SK-N-SH treated with all-trans-retinoic acid at 6 μM for 48 hours (cell line): ENCODE data around the gene SYNDIG1L.

Experiments used
- ATAC-seq: fragments of 200-7000 bp; cut with Tn5 transposase; 3 replicates; pipeline ENCODE4 v1.9.1; 2020; ENCODE audit warnings: mild to moderate bottlenecking, moderate library complexity
- ARNTL ChIP-seq: fragments of 450-650 bp; formaldehyde crosslinking; IDR thresholded peaks from 2 replicates; pipeline ENCODE4 v1.5.0; 2020; ENCODE audit warnings: low read depth, mild to moderate bottlenecking, moderate library complexity, borderline replicate concordance
- CSRNP3 ChIP-seq: fragments of 250-450 bp; sonication (Bioruptor Pico); IDR thresholded peaks from 2 replicates; pipeline ENCODE4 v1.5.1; 2021; ENCODE audit warnings: mild to moderate bottlenecking, moderate library complexity
- ESRRG ChIP-seq: fragments of 250-450 bp; sonication (Bioruptor Pico); IDR thresholded peaks from 2 replicates; pipeline ENCODE4 v1.6.1; 2021; ENCODE audit warnings: mild to moderate bottlenecking
- GLIS3 ChIP-seq: fragments of 250-450 bp; sonication (Bioruptor Pico); IDR thresholded peaks from 2 replicates; pipeline ENCODE4 v1.5.0; 2020; ENCODE audit warnings: mild to moderate bottlenecking, moderate library complexity
- OSR1 ChIP-seq: fragments of 250-450 bp; sonication (Bioruptor Pico); IDR thresholded peaks from 2 replicates; pipeline ENCODE4 v1.8.0; 2022; ENCODE audit warnings: moderate library complexity, mild to moderate bottlenecking, inconsistent platforms
- PATZ1 ChIP-seq: fragments of 250-450 bp; sonication (Bioruptor Pico); IDR thresholded peaks from 2 replicates; pipeline ENCODE4 v1.8.0; 2020; ENCODE audit warnings: mild to moderate bottlenecking, moderate library complexity, borderline replicate concordance
- POU6F1 ChIP-seq: fragments of 250-450 bp; sonication (Bioruptor Pico); IDR thresholded peaks from 2 replicates; pipeline ENCODE4 v1.8.0; 2021; ENCODE audit warnings: low read depth, mild to moderate bottlenecking, moderate library complexity, borderline replicate concordance
- RARB ChIP-seq: fragments of 250-450 bp; sonication (Bioruptor Pico); IDR thresholded peaks from 2 replicates; pipeline ENCODE4 v1.8.0; 2021; ENCODE audit warnings: mild to moderate bottlenecking, moderate library complexity
- SNAI2 ChIP-seq: fragments of 250-450 bp; sonication (Bioruptor Pico); IDR thresholded peaks from 2 replicates; pipeline ENCODE4 v1.5.0; 2020; ENCODE audit warnings: mild to moderate bottlenecking, moderate library complexity
- TCF4 ChIP-seq: fragments of 250-450 bp; sonication (Bioruptor Pico); IDR thresholded peaks from 2 replicates; pipeline ENCODE4 v1.8.0; 2021; ENCODE audit warnings: mild to moderate bottlenecking, moderate library complexity, borderline replicate concordance
- TOX ChIP-seq: fragments of 250-450 bp; sonication (Bioruptor Pico); IDR thresholded peaks from 2 replicates; pipeline ENCODE4 v1.8.0; 2021; ENCODE audit warnings: mild to moderate bottlenecking, moderate library complexity, borderline replicate concordance
- TSHZ2 ChIP-seq: fragments of 250-450 bp; sonication (Bioruptor Pico); IDR thresholded peaks from 2 replicates; pipeline ENCODE4 v1.5.0; 2020; ENCODE audit warnings: mild to moderate bottlenecking, moderate library complexity
- ZC3H10 ChIP-seq: fragments of 250-450 bp; sonication (Bioruptor Pico); IDR thresholded peaks from 2 replicates; pipeline ENCODE4 v1.5.1; 2021; ENCODE audit warnings: mild to moderate bottlenecking, moderate library complexity
- ZFP3 ChIP-seq: fragments of 250-450 bp; sonication (Bioruptor Pico); IDR thresholded peaks from 2 replicates; pipeline ENCODE4 v1.5.0; 2020; ENCODE audit warnings: mild to moderate bottlenecking, moderate library complexity
- ZFP30 ChIP-seq: fragments of 450-650 bp; formaldehyde crosslinking; IDR thresholded peaks from 2 replicates; pipeline ENCODE4 v1.5.0; 2022; ENCODE audit warnings: mild to moderate bottlenecking, moderate library complexity
- ZNF70 ChIP-seq: fragments of 450-650 bp; formaldehyde crosslinking; IDR thresholded peaks from 2 replicates; pipeline ENCODE4 v1.5.0; 2020; ENCODE audit warnings: mild to moderate bottlenecking, moderate library complexity

Gene SYNDIG1L

GRCh38 chr14:74415115-74415437, 10.9 kb downstream of the SYNDIG1L start:
- ATAC-seq: no peak
- TF ChIP-seq ZC3H10 (CRISPR knock-in tag) (no peak), TOX (no peak), TSHZ2 (no peak), ZNF70 (CRISPR knock-in tag) (no peak)

GRCh38 chr14:74414403-74415114, 11.5 kb downstream of the SYNDIG1L start:
- ATAC-seq: no peak
- TF ChIP-seq SNAI2 (no peak), CSRNP3 (no peak), ARNTL (CRISPR knock-in tag) (no peak), GLIS3 (CRISPR knock-in tag) (no peak), OSR1 (CRISPR knock-in tag) (no peak), TSHZ2 (no peak), RARB (CRISPR knock-in tag) (no peak), POU6F1 (CRISPR knock-in tag) (no peak), ZNF70 (CRISPR knock-in tag) (no peak), PATZ1 (CRISPR knock-in tag) (no peak)

GRCh38 chr14:74413627-74414026, 12.4 kb downstream of the SYNDIG1L start:
- ATAC-seq: no peak
- TF ChIP-seq RARB (CRISPR knock-in tag): no peak
- no peak for TF ChIP-seq ZFP30 (CRISPR knock-in tag)
- no peak for TF ChIP-seq TCF4 (CRISPR knock-in tag)
- no peak for TF ChIP-seq POU6F1 (CRISPR knock-in tag)
- TF ChIP-seq ZFP3 (CRISPR knock-in tag): no peak
- TF ChIP-seq ESRRG (CRISPR knock-in tag): no peak
